ENCODE results near the gene BCAR1.

BCAR1 gene

GRCh38 chr16:75263291-75263962, 12.0 kb upstream of the BCAR1 start:
- TF ChIP-seq TAF1 (IDR thresholded peaks at IDR 0.05; ENCODE audit: borderline replicate concordance, insufficient read depth, low read length), result no peak

GRCh38 chr16:75262800-75263127, 11.3 kb upstream of the BCAR1 start:
- TF ChIP-seq FOXP2 (optimal IDR thresholded peaks at IDR 0.05; ENCODE audit: borderline replicate concordance, extremely low read depth, extremely low read length, insufficient read depth) (no peak), TAF1 (IDR thresholded peaks at IDR 0.05; ENCODE audit: borderline replicate concordance, insufficient read depth, low read length) (no peak), POLR2AphosphoS5 (IDR thresholded peaks at IDR 0.05; ENCODE audit: low read depth, low read length) (no peak), SIN3A (IDR thresholded peaks at IDR 0.05; ENCODE audit: borderline replicate concordance, insufficient read depth, low read length) (no peak)
- TF ChIP-seq, protein P1, sequence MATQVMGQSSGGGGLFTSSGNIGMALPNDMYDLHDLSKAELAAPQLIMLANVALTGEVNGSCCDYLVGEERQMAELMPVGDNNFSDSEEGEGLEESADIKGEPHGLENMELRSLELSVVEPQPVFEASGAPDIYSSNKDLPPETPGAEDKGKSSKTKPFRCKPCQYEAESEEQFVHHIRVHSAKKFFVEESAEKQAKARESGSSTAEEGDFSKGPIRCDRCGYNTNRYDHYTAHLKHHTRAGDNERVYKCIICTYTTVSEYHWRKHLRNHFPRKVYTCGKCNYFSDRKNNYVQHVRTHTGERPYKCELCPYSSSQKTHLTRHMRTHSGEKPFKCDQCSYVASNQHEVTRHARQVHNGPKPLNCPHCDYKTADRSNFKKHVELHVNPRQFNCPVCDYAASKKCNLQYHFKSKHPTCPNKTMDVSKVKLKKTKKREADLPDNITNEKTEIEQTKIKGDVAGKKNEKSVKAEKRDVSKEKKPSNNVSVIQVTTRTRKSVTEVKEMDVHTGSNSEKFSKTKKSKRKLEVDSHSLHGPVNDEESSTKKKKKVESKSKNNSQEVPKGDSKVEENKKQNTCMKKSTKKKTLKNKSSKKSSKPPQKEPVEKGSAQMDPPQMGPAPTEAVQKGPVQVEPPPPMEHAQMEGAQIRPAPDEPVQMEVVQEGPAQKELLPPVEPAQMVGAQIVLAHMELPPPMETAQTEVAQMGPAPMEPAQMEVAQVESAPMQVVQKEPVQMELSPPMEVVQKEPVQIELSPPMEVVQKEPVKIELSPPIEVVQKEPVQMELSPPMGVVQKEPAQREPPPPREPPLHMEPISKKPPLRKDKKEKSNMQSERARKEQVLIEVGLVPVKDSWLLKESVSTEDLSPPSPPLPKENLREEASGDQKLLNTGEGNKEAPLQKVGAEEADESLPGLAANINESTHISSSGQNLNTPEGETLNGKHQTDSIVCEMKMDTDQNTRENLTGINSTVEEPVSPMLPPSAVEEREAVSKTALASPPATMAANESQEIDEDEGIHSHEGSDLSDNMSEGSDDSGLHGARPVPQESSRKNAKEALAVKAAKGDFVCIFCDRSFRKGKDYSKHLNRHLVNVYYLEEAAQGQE (IDR thresholded peaks at IDR 0.05; ENCODE audit: insufficient read depth in 1 of 2, low read depth in 2 of 2, low read length in 2 of 2), result no peak

DNA sequence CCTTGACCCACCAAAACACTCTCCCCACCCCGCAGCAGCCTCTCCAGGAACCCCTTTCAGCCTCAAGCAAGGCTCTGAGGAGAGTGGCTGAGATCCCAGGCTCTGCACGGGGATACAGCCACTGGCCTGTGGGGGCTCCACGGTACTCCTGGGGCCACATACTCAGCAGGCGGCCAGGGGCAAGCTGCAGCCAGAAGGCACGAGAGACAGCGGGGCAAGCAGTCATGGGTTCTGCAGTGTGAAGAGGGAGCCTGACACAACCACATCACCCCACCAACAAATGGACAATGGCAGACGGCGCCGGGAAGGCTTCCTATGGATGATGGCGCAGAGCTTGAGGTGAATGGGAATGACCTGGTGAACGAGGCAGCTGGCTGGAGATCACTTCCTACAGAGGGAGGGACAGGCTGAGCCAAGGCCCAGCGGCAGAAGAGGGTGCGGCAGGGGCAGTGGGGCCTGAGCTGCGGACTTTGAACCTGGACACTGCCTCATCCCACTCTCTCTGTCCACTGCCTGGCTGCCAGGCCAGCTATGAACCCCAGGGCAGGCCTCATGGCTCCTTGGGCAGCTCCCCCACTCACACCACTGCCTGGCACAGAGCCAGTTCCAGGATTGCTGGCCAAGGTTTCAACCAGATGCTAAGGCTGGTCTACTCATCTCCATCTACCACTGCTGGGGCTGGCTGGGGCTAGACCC, 10.8 kb upstream of the BCAR1 start:
- TF ChIP-seq, protein P1 (IDR thresholded peaks at IDR 0.05; ENCODE audit: insufficient read depth in 1 of 2, low read depth in 2 of 2, low read length in 2 of 2), result no peak
- TF ChIP-seq SIN3A (IDR thresholded peaks at IDR 0.05; ENCODE audit: borderline replicate concordance, insufficient read depth, low read length) (no peak), POLR2AphosphoS5 (IDR thresholded peaks at IDR 0.05; ENCODE audit: low read depth, low read length) (no peak), TAF1 (IDR thresholded peaks at IDR 0.05; ENCODE audit: borderline replicate concordance, insufficient read depth, low read length) (no peak), FOXP2 (optimal IDR thresholded peaks at IDR 0.05; ENCODE audit: borderline replicate concordance, extremely low read depth, extremely low read length, insufficient read depth) (no peak)

GRCh38 chr16:75261590-75262078, 10.2 kb upstream of the BCAR1 start:
- TF ChIP-seq, protein P1 (IDR thresholded peaks at IDR 0.05; ENCODE audit: insufficient read depth in 1 of 2, low read depth in 2 of 2, low read length in 2 of 2), result no peak
- TF ChIP-seq TAF1 (IDR thresholded peaks at IDR 0.05; ENCODE audit: borderline replicate concordance, insufficient read depth, low read length), result no peak
- no peak for TF ChIP-seq FOXP2 (optimal IDR thresholded peaks at IDR 0.05; ENCODE audit: borderline replicate concordance, extremely low read depth, extremely low read length, insufficient read depth)
- TF ChIP-seq POLR2AphosphoS5 (IDR thresholded peaks at IDR 0.05; ENCODE audit: low read depth, low read length), result no peak
- TF ChIP-seq SIN3A (IDR thresholded peaks at IDR 0.05; ENCODE audit: borderline replicate concordance, insufficient read depth, low read length), result no peak

- TF ChIP-seq, protein P1 (IDR thresholded peaks at IDR 0.05; ENCODE audit: insufficient read depth in 1 of 2, low read depth in 2 of 2, low read length in 2 of 2), result no peak
- TF ChIP-seq FOXP2 (optimal IDR thresholded peaks at IDR 0.05; ENCODE audit: borderline replicate concordance, extremely low read depth, extremely low read length, insufficient read depth) (no peak), SIN3A (IDR thresholded peaks at IDR 0.05; ENCODE audit: borderline replicate concordance, insufficient read depth, low read length) (no peak), TAF1 (IDR thresholded peaks at IDR 0.05; ENCODE audit: borderline replicate concordance, insufficient read depth, low read length) (no peak), POLR2AphosphoS5 (IDR thresholded peaks at IDR 0.05; ENCODE audit: low read depth, low read length) (no peak)
Observed at GRCh38 chr16:75260851-75261589, 9.6 kb upstream of the BCAR1 start.
